HG03460 (cell line): ENCODE results near the gene CDADC1.
"Not testable (repeated sequence)": the region's sequence is repeated elsewhere in the genome, so short reads cannot be mapped to it uniquely, and the experiment has no call there.

Experiments used
- ATAC-seq: cut with Tn5 transposase; IDR thresholded peaks from one replicate; pipeline ENCODE4 v1.9.1; 2021; ENCODE audit not compliant: unreplicated experiment

Gene CDADC1

GRCh38 chr13:49311816-49312215 is 64.1 kb downstream of the CDADC1 start:
- no peak for ATAC-seq

- ATAC-seq: no peak
Observed at GRCh38 chr13:49314344-49314882, 66.7 kb downstream of the CDADC1 start.

- ATAC-seq: no peak
Observed at GRCh38 chr13:49315036-49315565, 67.4 kb downstream of the CDADC1 start.

- ATAC-seq: no peak
Observed at GRCh38 chr13:49315756-49316482, 68.2 kb downstream of the CDADC1 start.

GRCh38 chr13:49319551-49319950 is 71.8 kb downstream of the CDADC1 start:
- no peak for ATAC-seq

- ATAC-seq: no peak
Observed at GRCh38 chr13:49319951-49320350, 72.2 kb downstream of the CDADC1 start.

- no peak for ATAC-seq
Observed at GRCh38 chr13:49320975-49321374, 73.2 kb downstream of the CDADC1 start.

GRCh38 chr13:49322702-49323101 is 75.0 kb downstream of the CDADC1 start:
- ATAC-seq: no peak

GRCh38 chr13:49323344-49323743 is 75.6 kb downstream of the CDADC1 start:
- no peak for ATAC-seq

GRCh38 chr13:49326222-49326917 is 78.6 kb downstream of the CDADC1 start:
- ATAC-seq: no peak

- not testable (repeated sequence) for ATAC-seq
Observed at GRCh38 chr13:49327145-49327544, 79.4 kb downstream of the CDADC1 start.

GRCh38 chr13:49329831-49330545 is 82.3 kb downstream of the CDADC1 start:
- no peak for ATAC-seq

- ATAC-seq: no peak
Observed at GRCh38 chr13:49330546-49330864, 82.8 kb downstream of the CDADC1 start.

- no peak for ATAC-seq
Observed at GRCh38 chr13:49336655-49337054, 88.9 kb downstream of the CDADC1 start.

- ATAC-seq: no peak
Observed at GRCh38 chr13:49340161-49340560, 92.4 kb downstream of the CDADC1 start.

- ATAC-seq: no peak
Observed at GRCh38 chr13:49341517-49341916, 93.8 kb downstream of the CDADC1 start.

- no peak for ATAC-seq
Observed at GRCh38 chr13:49341941-49342340, 94.2 kb downstream of the CDADC1 start.

- no peak for ATAC-seq
Observed at GRCh38 chr13:49342454-49342853, 94.7 kb downstream of the CDADC1 start.
